Measurements from ENCODE around the gene MLX.

- no peak for TF ChIP-seq CTCF (IDR thresholded peaks at IDR 0.05; ENCODE audit: low read depth, low read length)
- no peak for TF ChIP-seq EZH2phosphoT487 (IDR thresholded peaks at IDR 0.05; ENCODE audit: low read depth)
Observed at GRCh38 chr17:42563543-42563942, 3.4 kb upstream of the MLX start.
